Hepatocyte (in vitro differentiated cells): ENCODE measurements around the gene TEX44. TPM values are rescaled to one million over a fixed set of nuclear protein-coding genes. Genes with fewer than 3 reads are reported as not detected.
"Not testable (repeated sequence)": the region's sequence is repeated elsewhere in the genome, so short reads cannot be mapped to it uniquely, and the experiment has no call there.

ENCODE experiments used
- DNase-seq: peaks from one replicate; pipeline ENCODE4 v3.0.0-alpha.2; 2016; ENCODE audit warnings: low spot score
- H2AFZ ChIP-seq: fragments of 200-600 bp; sonication (generic); 2 replicates; pipeline ENCODE4 v1.6.0; 2016; ENCODE audit warnings: antibody characterized with exemption, mild to moderate bottlenecking
- H3K27ac ChIP-seq: fragments of 200-600 bp; sonication (generic); 2 replicates; pipeline ENCODE4 v1.5.1; 2016; ENCODE audit warnings: mild to moderate bottlenecking
- H3K27me3 ChIP-seq: fragments of 200-600 bp; sonication (generic); 2 replicates; pipeline ENCODE4 v1.6.1; 2016
- H3K36me3 ChIP-seq: fragments of 200-600 bp; sonication (generic); replicated peaks from 2 replicates; pipeline ENCODE4 v1.5.1; 2016; ENCODE audit warnings: low read depth; ENCODE audit not compliant: insufficient read depth
- H3K4me1 ChIP-seq: fragments of 200-600 bp; sonication (generic); 2 replicates; pipeline ENCODE4 v1.5.1; 2016; ENCODE audit warnings: mild to moderate bottlenecking, moderate library complexity; ENCODE audit not compliant: insufficient read depth
- H3K4me2 ChIP-seq: fragments of 200-600 bp; sonication (generic); 2 replicates; pipeline ENCODE4 v1.6.0; 2016
- H3K4me3 ChIP-seq: fragments of 200-600 bp; sonication (generic); 2 replicates; pipeline ENCODE4 v1.5.1; 2016; ENCODE audit warnings: mild to moderate bottlenecking
- H3K79me2 ChIP-seq: fragments of 200-600 bp; sonication (generic); 2 replicates; pipeline ENCODE4 v1.6.0; 2017; ENCODE audit warnings: mild to moderate bottlenecking
- H3K9me2 ChIP-seq: fragments of 200-600 bp; sonication (generic); replicated peaks from 2 replicates; pipeline ENCODE4 v1.6.0; 2017; ENCODE audit warnings: mild to moderate bottlenecking; ENCODE audit not compliant: insufficient read depth
- H3K9me3 ChIP-seq: fragments of 200-600 bp; sonication (generic); 2 replicates; pipeline ENCODE4 v1.5.1; 2016; ENCODE audit warnings: low read depth, mild to moderate bottlenecking
- H4K20me1 ChIP-seq: fragments of 200-600 bp; sonication (generic); 2 replicates; pipeline ENCODE4 v1.6.0; 2016; ENCODE audit warnings: mild to moderate bottlenecking; ENCODE audit not compliant: insufficient read depth, poor library complexity, severe bottlenecking
- CTCF ChIP-seq: fragments of 200-600 bp; sonication (generic); IDR thresholded peaks from 2 replicates; pipeline ENCODE4 v1.5.1; 2016; ENCODE audit warnings: antibody characterized with exemption, mild to moderate bottlenecking; ENCODE audit not compliant: poor library complexity
- EZH2 ChIP-seq: fragments of 200-600 bp; sonication (generic); IDR thresholded peaks from 2 replicates; pipeline ENCODE4 v1.6.1; 2016; ENCODE audit warnings: antibody characterized with exemption, mild to moderate bottlenecking, borderline replicate concordance
- EZH2phosphoT487 ChIP-seq: fragments of 200-600 bp; sonication (generic); IDR thresholded peaks from one replicate; pipeline ENCODE4 v1.6.1; 2018; ENCODE audit warnings: antibody characterized with exemption, mild to moderate bottlenecking, low read depth, moderate library complexity; ENCODE audit not compliant: unreplicated experiment, severe bottlenecking
- WGBS: methylation state at CpG from one replicate; pipeline ENCODE4 v1.1.6; 2016; ENCODE audit warnings: low lambda C conversion rate; ENCODE audit errors: missing lambda C conversion rate; 5-methylcytosine and 5-hydroxymethylcytosine counted together
- polyA plus RNA-seq: library from polyadenylated mRNA; unstranded; fragments of >200 nt; fragmentation: Nextera tagmentation; extraction: Ambion mirVana; gene quantifications from 2 replicates; pipeline ENCODE4 v1.2.1, GENCODE V29; 2016
- total RNA-seq: library from RNA; depleted of rRNA; stranded (reverse); fragments of >200 nt; gene quantifications from 2 replicates; pipeline ENCODE4 v1.2.3, GENCODE V29; 2014

Gene TEX44
- total and polyA plus RNA-seq, 2 experiments from 2014 or later, result not detected

- no peaks in the 10 kb centered on the region for H3K4me1 ChIP-seq
- no peaks in the 10 kb centered on the region for H3K9me2 ChIP-seq
- no peak overlapping the region for H3K4me3 ChIP-seq
- H3K27me3 ChIP-seq, result no peaks in the 10 kb centered on the region
- no peak for TF ChIP-seq EZH2phosphoT487
- no peak for TF ChIP-seq EZH2
- no peak for TF ChIP-seq CTCF
- no peak overlapping the region for H3K4me2 ChIP-seq
- WGBS, result 75% methylated on average over 4 of the region's 4 CpGs
- no peak overlapping the region for H3K27ac ChIP-seq
- no peak for DNase-seq
- H4K20me1 ChIP-seq, result no peaks in the 10 kb centered on the region
- no peaks in the 10 kb centered on the region for H3K9me3 ChIP-seq
- no peak overlapping the region for H2AFZ ChIP-seq
- H3K79me2 ChIP-seq, result no peaks in the 10 kb centered on the region
- no peaks in the 10 kb centered on the region for H3K36me3 ChIP-seq
These were observed 11.3 kb upstream of the TEX44 start for GRCh38 chr2:231581328-231581727.

- H3K9me2 ChIP-seq, result no peaks in the 10 kb centered on the region
- H3K4me1 ChIP-seq, result no peaks in the 10 kb centered on the region
- H3K4me2 ChIP-seq, result no peak overlapping the region
- no peak overlapping the region for H3K27ac ChIP-seq
- H3K36me3 ChIP-seq, result no peaks in the 10 kb centered on the region
- H3K4me3 ChIP-seq, result no peak overlapping the region
- H3K79me2 ChIP-seq, result no peaks in the 10 kb centered on the region
- H2AFZ ChIP-seq, result no peak overlapping the region
- H3K9me3 ChIP-seq, result no peaks in the 10 kb centered on the region
- no peaks in the 10 kb centered on the region for H3K27me3 ChIP-seq
- 49% methylated on average over 11 of the region's 11 CpGs for WGBS
- DNase-seq, result no peak
- TF ChIP-seq EZH2 (no peak), CTCF (no peak), EZH2phosphoT487 (no peak)
- no peaks in the 10 kb centered on the region for H4K20me1 ChIP-seq
These were observed 8.7 kb upstream of the TEX44 start for GRCh38 chr2:231583982-231584381.

- not testable (repeated sequence) for H3K4me3 ChIP-seq, H3K36me3 ChIP-seq, DNase-seq, H3K79me2 ChIP-seq, H3K4me1 ChIP-seq, H3K27ac ChIP-seq, H2AFZ ChIP-seq, H3K27me3 ChIP-seq, H3K9me2 ChIP-seq, H4K20me1 ChIP-seq, H3K4me2 ChIP-seq, H3K9me3 ChIP-seq
- 83% methylated on average over 1 of the region's 1 CpG for WGBS
These were observed 4.9 kb upstream of the TEX44 start for GRCh38 chr2:231587744-231588143.

GRCh38 chr2:231589656-231590055 lies 3.0 kb upstream of the TEX44 start:
- H2AFZ ChIP-seq, result no peak overlapping the region
- H3K4me2 ChIP-seq, result no peak overlapping the region
- H3K9me2 ChIP-seq, result no peaks in the 10 kb centered on the region
- H3K4me1 ChIP-seq, result no peaks in the 10 kb centered on the region
- no peaks in the 10 kb centered on the region for H3K36me3 ChIP-seq
- H4K20me1 ChIP-seq, result no peaks in the 10 kb centered on the region
- no peak for DNase-seq
- H3K9me3 ChIP-seq, result no peaks in the 10 kb centered on the region
- no peaks in the 10 kb centered on the region for H3K79me2 ChIP-seq
- H3K27ac ChIP-seq, result no peak overlapping the region
- H3K4me3 ChIP-seq, result no peak overlapping the region
- TF ChIP-seq EZH2 (no peak), EZH2phosphoT487 (no peak), CTCF (no peak)
- WGBS, result 95% methylated on average over 7 of the region's 7 CpGs
- H3K27me3 ChIP-seq, result no peaks in the 10 kb centered on the region
